DOHH2 (cell line): Measurements from ENCODE around the gene PCBP3.

ENCODE experiments used
- H3F3A ChIP-seq: fragments of 200-600 bp; sonication (generic), shearing (Covaris generic); 2 replicates; pipeline ENCODE4 v1.6.0; 2016; ENCODE audit warnings: antibody characterized with exemption, mild to moderate bottlenecking; ENCODE audit not compliant: control insufficient read depth, insufficient read depth
- H3K27ac ChIP-seq: fragments of 200-600 bp; sonication (generic); 2 replicates; pipeline ENCODE4 v1.5.1; 2014; ENCODE audit warnings: low read depth, mild to moderate bottlenecking, low read length, moderate library complexity
- H3K27me3 ChIP-seq: fragments of 200-600 bp; sonication (generic); 2 replicates; pipeline ENCODE4 v1.6.1; 2014; ENCODE audit warnings: mild to moderate bottlenecking, low read length, mixed read lengths; ENCODE audit not compliant: control insufficient read depth
- H3K36me3 ChIP-seq: fragments of 200-600 bp; sonication (generic); 2 replicates; pipeline ENCODE4 v1.6.1; 2014; ENCODE audit warnings: mild to moderate bottlenecking, low read length, moderate library complexity, mixed read lengths; ENCODE audit not compliant: control insufficient read depth
- H3K4me1 ChIP-seq: fragments of 200-600 bp; sonication (generic); 2 replicates; pipeline ENCODE4 v1.6.1; 2014; ENCODE audit warnings: mild to moderate bottlenecking, low read length, mixed read lengths; ENCODE audit not compliant: control insufficient read depth
- H3K4me2 ChIP-seq: fragments of 200-600 bp; sonication (generic); 2 replicates; pipeline ENCODE4 v1.6.0; 2014; ENCODE audit warnings: mild to moderate bottlenecking, low read length, moderate library complexity
- H3K4me3 ChIP-seq: fragments of 200-600 bp; sonication (generic); 2 replicates; pipeline ENCODE4 v1.5.1; 2014; ENCODE audit warnings: mild to moderate bottlenecking, low read length, mixed read lengths
- H3K79me2 ChIP-seq: fragments of 200-600 bp; sonication (generic); 2 replicates; pipeline ENCODE4 v1.6.1; 2014; ENCODE audit warnings: mild to moderate bottlenecking, low read length, mixed read lengths; ENCODE audit not compliant: control insufficient read depth
- H3K9me2 ChIP-seq: fragments of 200-600 bp; sonication (generic); replicated peaks from 2 replicates; pipeline ENCODE4 v1.6.1; 2014; ENCODE audit warnings: mild to moderate bottlenecking, low read length, mixed read lengths; ENCODE audit not compliant: control insufficient read depth
- H3K9me3 ChIP-seq: fragments of 200-600 bp; sonication (generic); 2 replicates; pipeline ENCODE4 v1.6.1; 2014; ENCODE audit warnings: antibody characterized with exemption, low read length, mixed read lengths; ENCODE audit not compliant: control insufficient read depth, insufficient read depth
- H4K20me1 ChIP-seq: fragments of 200-600 bp; sonication (generic); 2 replicates; pipeline ENCODE4 v1.6.0; 2014; ENCODE audit warnings: low read depth, mild to moderate bottlenecking, antibody characterized with exemption, low read length, moderate library complexity; ENCODE audit not compliant: control insufficient read depth, insufficient read depth
- CTCF ChIP-seq: fragments of 200-600 bp; sonication (generic); IDR thresholded peaks from one replicate; pipeline ENCODE4 v1.5.1; 2014; ENCODE audit warnings: antibody characterized with exemption, mild to moderate bottlenecking, low read depth, low read length; ENCODE audit not compliant: poor library complexity, severe bottlenecking
- EZH2phosphoT487 ChIP-seq: fragments of 200-600 bp; sonication (generic); IDR thresholded peaks from 2 replicates; pipeline ENCODE4 v1.6.1; 2017; ENCODE audit warnings: borderline replicate concordance, mild to moderate bottlenecking, antibody characterized with exemption, low read length, moderate library complexity, mixed read lengths

PCBP3 gene

DNA sequence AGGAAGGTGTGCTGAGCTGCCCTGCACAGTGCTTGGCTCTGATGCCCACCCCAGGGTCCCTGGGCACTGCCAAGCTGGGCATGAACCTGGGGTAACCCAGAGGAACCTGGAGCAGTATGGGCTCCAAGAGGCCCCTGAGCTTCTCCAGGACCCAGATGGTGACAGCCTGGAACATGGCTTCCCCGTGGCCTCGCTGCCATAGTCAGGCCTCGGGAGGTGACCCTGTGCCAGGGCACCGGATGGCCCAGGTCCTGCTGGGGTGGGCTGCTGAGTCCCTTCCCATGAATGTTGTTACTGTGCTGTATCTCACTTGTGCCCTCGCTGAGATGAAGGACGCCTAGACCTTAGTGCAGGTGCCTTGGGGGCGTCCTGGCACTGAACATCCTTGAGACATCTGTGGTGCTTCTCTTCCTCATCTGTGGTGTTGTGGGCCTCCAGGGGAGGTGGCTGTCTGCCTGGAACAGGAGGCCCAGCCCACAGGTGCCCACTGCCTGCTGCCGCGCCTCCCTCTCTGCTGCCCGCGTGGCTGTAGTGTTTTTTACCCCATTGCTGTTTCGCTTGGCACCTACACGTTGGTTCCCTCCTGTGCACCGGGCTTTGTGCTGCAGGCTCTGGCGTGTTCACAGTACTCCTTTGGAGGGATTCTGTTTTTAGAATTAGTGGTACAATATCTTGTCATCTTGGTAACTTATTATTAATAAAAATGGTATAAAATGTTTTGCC is 160.3 kb downstream of the PCBP3 start:
- no peaks in the 10 kb centered on the region for H3K79me2 ChIP-seq
- no peaks in the 10 kb centered on the region for H3F3A ChIP-seq
- H3K27ac ChIP-seq = no peak overlapping the region
- no peak overlapping the region for H3K4me3 ChIP-seq
- H3K36me3 ChIP-seq = no peaks in the 10 kb centered on the region
- H3K4me2 ChIP-seq = no peak overlapping the region
- no peaks in the 10 kb centered on the region for H3K27me3 ChIP-seq
- no peaks in the 10 kb centered on the region for H3K4me1 ChIP-seq
- no peak for TF ChIP-seq CTCF
- no peak for TF ChIP-seq EZH2phosphoT487
- H3K9me3 ChIP-seq = no peaks in the 10 kb centered on the region
- no peaks in the 10 kb centered on the region for H3K9me2 ChIP-seq
- H4K20me1 ChIP-seq = no peaks in the 10 kb centered on the region

DNA sequence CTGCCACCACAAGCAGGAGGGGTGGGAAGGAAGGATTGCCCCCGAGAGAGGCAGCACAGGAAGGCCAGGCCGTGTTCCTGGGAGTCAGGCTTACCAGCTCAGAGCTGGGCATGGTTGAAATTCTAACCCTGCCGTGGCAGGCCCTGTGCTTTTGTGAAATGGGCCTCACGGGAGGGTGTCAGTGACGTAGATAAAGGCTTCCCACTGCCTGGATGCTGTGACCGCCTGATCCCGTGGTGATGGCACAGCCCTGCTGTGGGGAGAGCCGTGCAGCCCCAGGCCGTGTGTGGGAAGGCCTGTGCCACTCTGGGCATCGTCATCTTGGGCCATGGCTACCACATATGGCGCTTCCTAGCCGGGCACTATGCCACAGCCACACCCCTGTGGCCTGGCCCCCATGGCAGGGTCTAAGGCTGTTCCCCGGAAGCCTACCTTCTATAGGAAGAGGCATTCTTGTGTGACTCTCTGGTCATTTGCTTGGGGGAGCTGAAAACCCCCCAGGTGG is 161.3 kb downstream of the PCBP3 start:
- Histone ChIP-seq H3K4me1 (no peaks in the 10 kb centered on the region), H3K27me3 (no peaks in the 10 kb centered on the region), H3K4me2 (no peak overlapping the region), H3K4me3 (no peak overlapping the region), H3K9me3 (no peaks in the 10 kb centered on the region), H4K20me1 (no peaks in the 10 kb centered on the region), H3K27ac (no peak overlapping the region), H3K9me2 (no peaks in the 10 kb centered on the region), H3F3A (no peaks in the 10 kb centered on the region), H3K79me2 (no peaks in the 10 kb centered on the region), H3K36me3 (no peaks in the 10 kb centered on the region)
- no peak for TF ChIP-seq EZH2phosphoT487
- no peak for TF ChIP-seq CTCF

DNA sequence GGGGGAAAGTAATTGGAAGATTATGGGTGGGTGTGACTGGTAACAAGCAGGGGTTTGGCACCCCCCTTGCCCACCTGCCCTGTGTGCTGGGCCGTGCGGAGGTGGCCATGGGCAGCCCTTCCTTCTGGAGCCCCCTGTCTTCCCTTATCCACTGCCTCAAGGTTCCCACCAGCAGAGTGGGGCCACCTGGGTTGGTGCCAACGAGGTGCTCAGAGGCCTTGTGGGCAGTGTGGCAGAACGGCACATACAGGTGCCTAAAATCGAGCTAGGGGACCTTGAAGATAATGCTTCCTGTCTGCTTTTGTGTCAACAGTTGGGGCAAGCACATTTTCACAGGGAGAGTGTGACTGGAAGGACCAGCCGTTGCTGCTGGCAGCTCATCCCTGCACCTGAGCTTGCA is 161.8 kb downstream of the PCBP3 start:
- Histone ChIP-seq H3K4me3 (no peak overlapping the region), H3K27ac (no peak overlapping the region), H3K9me2 (no peaks in the 10 kb centered on the region), H3K9me3 (no peaks in the 10 kb centered on the region), H3F3A (no peaks in the 10 kb centered on the region), H4K20me1 (no peaks in the 10 kb centered on the region), H3K4me1 (no peaks in the 10 kb centered on the region), H3K79me2 (no peaks in the 10 kb centered on the region), H3K4me2 (no peak overlapping the region), H3K27me3 (no peaks in the 10 kb centered on the region), H3K36me3 (no peaks in the 10 kb centered on the region)
- TF ChIP-seq CTCF = no peak
- no peak for TF ChIP-seq EZH2phosphoT487
